ENCODE results near the gene BNC2.
"Not testable (repeated sequence)": the region's sequence is repeated elsewhere in the genome, so short reads cannot be mapped to it uniquely, and the experiment has no call there.

Gene BNC2

GRCh38 chr9:16442622-16443021 is 427.8 kb downstream of the BNC2 start:
- no peak for DNase-seq (ENCODE audit: low read depth)
- H3K4me3 ChIP-seq (ENCODE audit: low read depth, low read length): no peak overlapping the region
- TF ChIP-seq CTCF (IDR thresholded peaks at IDR 0.05; ENCODE audit: low read depth, low read length, missing control alignments): no peak

GRCh38 chr9:16441791-16442190 is 428.7 kb downstream of the BNC2 start:
- DNase-seq (ENCODE audit: low read depth): no peak
- no peak overlapping the region for H3K4me3 ChIP-seq (ENCODE audit: low read depth, low read length)

GRCh38 chr9:16438831-16439230 is 431.6 kb downstream of the BNC2 start:
- not testable (repeated sequence) for DNase-seq (ENCODE audit: low read depth)

More at GRCh38 chr9:16441791-16442190, 428.7 kb downstream of the BNC2 start:
- TF ChIP-seq CTCF (IDR thresholded peaks at IDR 0.05; ENCODE audit: low read depth, low read length, missing control alignments): no peak

GRCh38 chr9:16436545-16436944 is 433.9 kb downstream of the BNC2 start:
- no peak overlapping the region for H3K4me3 ChIP-seq (ENCODE audit: low read depth, low read length)
- no peak for TF ChIP-seq CTCF (IDR thresholded peaks at IDR 0.05; ENCODE audit: low read depth, low read length, missing control alignments)
- DNase-seq (ENCODE audit: low read depth): no peak

More at GRCh38 chr9:16438831-16439230, 431.6 kb downstream of the BNC2 start:
- H3K4me3 ChIP-seq (ENCODE audit: low read depth, low read length): not testable (repeated sequence)

- H3K4me3 ChIP-seq (ENCODE audit: low read depth, low read length): no peak overlapping the region
- no peak for TF ChIP-seq CTCF (IDR thresholded peaks at IDR 0.05; ENCODE audit: low read depth, low read length, missing control alignments)
- no peak for DNase-seq (ENCODE audit: low read depth)
These were observed 435.9 kb downstream of the BNC2 start for GRCh38 chr9:16434526-16434925.

- DNase-seq (ENCODE audit: low read depth): no peak
- H3K4me3 ChIP-seq (ENCODE audit: low read depth, low read length): no peak overlapping the region
- no peak for TF ChIP-seq CTCF (IDR thresholded peaks at IDR 0.05; ENCODE audit: low read depth, low read length, missing control alignments)
These were observed 437.0 kb downstream of the BNC2 start for GRCh38 chr9:16433494-16433893.

- H3K4me3 ChIP-seq (ENCODE audit: low read depth, low read length): no peak overlapping the region
- DNase-seq (ENCODE audit: low read depth): no peak
- no peak for TF ChIP-seq CTCF (IDR thresholded peaks at IDR 0.05; ENCODE audit: low read depth, low read length, missing control alignments)
These were observed 438.6 kb downstream of the BNC2 start for GRCh38 chr9:16431666-16432392.
